ENCODE measurements around the gene KMT2A.

DNA sequence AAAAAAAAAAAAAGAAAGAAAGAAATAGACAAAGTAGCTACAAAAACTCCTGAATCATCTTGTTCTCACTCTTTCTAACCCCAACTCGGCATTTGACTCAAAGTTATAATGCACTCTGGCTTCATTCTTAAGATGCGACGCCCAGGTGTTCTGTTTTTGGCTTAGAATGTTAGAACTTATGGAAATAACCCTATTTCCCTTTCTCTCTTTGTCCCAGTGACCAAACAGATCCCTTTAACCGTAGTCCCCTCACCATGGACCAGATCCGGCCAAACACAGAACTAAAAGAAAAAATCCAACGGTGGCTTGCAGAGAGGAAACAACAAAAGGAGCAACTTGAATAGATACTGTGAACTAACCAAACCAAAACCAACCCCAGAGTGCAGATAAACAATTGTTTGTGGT is 40.2 kb upstream of the KMT2A start:
- TF ChIP-seq EZH2 (IDR thresholded peaks at IDR 0.05; ENCODE audit: borderline replicate concordance, low read length): no peak
- TF ChIP-seq, protein P1, sequence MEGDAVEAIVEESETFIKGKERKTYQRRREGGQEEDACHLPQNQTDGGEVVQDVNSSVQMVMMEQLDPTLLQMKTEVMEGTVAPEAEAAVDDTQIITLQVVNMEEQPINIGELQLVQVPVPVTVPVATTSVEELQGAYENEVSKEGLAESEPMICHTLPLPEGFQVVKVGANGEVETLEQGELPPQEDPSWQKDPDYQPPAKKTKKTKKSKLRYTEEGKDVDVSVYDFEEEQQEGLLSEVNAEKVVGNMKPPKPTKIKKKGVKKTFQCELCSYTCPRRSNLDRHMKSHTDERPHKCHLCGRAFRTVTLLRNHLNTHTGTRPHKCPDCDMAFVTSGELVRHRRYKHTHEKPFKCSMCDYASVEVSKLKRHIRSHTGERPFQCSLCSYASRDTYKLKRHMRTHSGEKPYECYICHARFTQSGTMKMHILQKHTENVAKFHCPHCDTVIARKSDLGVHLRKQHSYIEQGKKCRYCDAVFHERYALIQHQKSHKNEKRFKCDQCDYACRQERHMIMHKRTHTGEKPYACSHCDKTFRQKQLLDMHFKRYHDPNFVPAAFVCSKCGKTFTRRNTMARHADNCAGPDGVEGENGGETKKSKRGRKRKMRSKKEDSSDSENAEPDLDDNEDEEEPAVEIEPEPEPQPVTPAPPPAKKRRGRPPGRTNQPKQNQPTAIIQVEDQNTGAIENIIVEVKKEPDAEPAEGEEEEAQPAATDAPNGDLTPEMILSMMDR (conservative IDR thresholded peaks at IDR 0.05 in 1 of 2, IDR thresholded peaks at IDR 0.05 in 1 of 2; ENCODE audit: extremely low read depth in 1 of 2, insufficient read depth in 1 of 2, low read depth in 1 of 2, low read length in 2 of 2): no peak
